GM18858 (cell line): Measurements from ENCODE around the gene CYP4F22.
"Not testable (repeated sequence)": the region's sequence is repeated elsewhere in the genome, so short reads cannot be mapped to it uniquely, and the experiment has no call there.

Experiments
- ATAC-seq: cut with Tn5 transposase; IDR thresholded peaks from one replicate; pipeline ENCODE4 v1.9.1; 2021; ENCODE audit not compliant: unreplicated experiment

The CYP4F22 gene

DNA sequence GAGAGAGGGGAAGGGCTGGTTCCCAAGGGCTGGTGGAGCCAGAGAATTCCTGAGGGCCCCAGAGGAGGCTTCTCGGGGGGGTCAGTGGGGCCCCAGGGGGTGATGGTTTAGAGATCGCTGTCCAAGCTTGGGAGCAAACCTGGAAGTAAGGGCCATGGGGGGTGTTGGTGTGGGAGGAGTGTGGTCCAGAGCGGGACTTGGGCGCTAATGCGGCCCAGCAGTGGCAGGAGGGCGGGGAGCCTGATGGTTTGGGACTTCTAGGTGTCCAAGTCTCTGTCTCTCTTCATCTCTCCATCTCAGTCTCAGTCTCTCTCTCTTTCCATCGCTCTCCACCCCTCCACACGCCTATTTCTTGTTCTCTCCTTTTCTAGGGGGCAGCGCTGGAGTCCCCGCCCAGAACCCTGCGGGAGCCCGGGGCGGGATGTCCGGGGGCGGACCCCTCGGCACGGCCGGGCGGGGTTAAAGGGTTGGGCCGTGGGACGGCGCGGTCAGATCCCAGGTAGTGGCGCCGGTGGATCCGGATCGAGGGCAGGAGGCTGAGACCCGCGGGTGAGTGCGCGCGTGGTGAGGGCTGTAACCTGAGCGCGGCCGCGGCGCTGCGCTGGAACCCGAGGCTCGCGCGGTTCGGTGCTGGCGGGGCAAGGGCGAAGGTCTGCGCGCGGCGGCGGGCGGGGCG, at the start of gene CYP4F22:
Gene CYP4F22 (plus strand): TSS at position 491 of the 676 bp plus-strand sequence. CDS start 16,812 bp downstream, outside the sequence.
- ATAC-seq: no peak

DNA sequence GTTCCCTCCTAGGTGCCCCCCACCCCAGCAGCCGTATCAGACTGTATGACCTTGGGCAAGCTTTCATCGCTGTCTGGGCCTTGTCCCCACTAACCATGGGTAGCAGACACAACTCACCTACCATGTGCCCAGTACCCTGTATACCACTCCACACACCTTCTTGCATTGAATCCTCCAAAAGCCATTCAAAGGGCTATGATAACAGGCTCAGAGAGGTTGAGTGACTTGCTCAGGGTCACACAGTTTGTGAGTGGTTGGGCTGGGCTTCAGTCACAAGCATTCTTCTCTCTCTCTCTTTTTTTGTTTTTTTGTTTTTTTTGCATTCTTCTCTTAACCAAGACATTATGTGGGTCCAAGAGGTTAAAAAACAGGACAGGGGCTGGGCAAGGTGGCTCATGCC, 46.6 kb upstream of the CYP4F22 start:
- ATAC-seq: no peak

DNA sequence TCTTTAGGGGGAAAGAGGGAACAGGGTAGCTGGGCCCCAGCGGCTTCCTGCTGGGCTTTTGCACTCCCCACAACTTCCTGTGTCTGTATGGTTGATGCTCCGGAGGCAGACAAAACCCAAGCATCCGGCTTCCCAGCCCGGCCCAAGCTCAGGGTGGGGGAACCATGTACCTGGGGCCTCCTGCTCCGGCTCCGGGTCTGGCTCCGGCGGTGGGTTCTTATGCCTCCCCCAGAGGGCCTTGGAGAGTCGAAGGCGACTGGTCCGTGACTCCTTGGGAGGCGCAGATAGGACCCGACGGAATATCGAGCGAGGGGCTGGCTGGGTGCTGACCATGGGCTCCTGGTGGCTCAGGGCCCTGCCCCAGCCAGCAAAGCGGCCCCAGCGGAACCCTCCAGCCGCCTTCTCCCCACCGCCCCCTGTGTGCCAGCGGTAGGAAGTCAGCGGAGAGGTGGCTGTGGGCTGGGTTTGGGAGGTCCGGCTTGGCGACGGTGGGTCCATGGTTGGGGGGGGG, 44.4 kb upstream of the CYP4F22 start:
- ATAC-seq: no peak

DNA sequence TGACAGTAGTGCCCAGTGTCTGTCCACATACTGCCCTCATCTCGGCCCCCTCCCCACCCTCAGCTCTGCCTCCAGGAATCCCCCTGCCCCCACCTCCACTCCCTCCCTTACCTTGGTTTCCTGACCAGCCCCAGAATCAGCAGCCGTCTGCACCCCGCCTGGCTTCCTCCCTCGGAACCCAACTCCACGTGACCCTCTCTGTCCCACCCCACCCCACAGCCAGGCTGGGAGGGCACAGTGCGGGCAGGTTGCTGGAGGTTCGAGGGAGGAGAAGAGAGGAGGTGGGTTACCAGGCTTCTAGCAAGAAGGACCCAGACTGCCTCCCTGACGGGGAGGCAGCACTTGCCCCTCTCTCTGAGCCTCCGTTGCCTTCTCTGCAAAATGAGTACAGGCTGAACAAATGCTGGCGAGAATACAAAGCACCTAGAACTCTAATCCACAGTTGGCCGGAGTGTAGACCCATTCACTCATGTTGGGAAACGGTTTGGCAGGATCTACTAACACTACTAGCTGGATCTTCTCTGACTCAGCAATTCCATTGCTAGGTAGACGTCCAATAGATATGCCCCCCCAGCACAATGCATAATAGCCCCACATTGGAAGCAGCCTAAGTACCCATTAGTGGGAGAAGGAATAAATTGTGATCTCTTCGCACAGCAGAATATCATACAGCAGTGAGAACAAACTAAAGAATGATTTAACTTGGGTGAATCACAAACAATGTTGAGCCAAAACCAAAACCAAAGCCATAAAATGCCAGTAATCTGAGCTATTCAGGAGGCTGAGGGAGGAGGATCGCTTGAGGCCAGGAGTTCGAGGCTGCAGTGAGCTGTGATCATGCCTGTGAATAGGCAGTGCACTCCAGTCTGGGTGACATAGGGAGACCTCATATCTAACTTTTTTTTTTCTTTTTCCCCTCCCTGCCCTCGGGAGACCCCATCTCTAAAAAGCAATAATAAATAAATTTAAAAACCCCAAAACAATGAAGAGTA, 43.6 kb upstream of the CYP4F22 start, which contains the start of gene RASAL3:
Gene RASAL3 (minus strand): TSS at position 151 of the 992 bp plus-strand sequence. CDS start 186 bp downstream, outside the sequence.
- ATAC-seq: no peak

DNA sequence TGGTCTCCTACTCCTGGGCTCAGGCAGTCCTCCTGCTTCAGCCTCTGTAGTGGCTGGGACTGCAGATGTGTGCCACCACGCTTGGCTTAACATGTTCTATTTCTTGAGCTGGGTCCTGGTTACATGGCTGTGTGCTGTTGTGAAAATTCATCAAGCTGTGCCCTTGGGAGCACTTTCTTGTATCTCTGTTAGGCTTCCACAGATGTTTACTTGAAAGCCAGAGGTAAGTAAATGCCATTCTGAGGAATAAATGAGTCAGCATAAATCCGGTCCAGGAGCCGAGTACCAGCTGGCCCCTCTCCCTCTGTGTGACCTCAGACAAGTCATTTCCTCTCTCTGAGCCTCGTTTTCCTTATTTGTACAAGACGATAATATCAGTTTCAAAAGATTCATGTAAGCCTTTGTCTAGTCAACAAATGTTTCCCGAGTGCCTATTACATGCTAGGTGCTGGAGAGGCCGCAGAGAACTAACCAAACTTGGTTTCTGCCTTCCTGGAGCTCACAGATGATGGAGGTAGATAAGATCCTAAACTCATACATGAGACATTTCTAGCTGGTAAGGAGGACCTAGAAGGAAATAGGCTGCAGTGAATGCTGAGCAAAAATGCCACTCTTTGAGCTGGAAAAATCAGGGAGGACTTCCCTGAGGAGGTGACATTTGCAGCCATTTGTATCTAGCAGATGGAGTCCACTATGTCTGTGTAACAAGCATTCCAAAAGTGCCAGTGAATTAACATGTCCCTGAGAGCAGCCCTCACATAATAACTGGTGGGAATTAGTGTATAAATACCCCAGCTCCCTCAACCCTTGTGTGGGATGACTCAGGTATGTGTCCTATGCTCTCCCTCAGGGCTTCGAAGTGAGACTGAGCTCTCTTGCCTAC, 41.2 kb upstream of the CYP4F22 start:
- ATAC-seq: no peak

DNA sequence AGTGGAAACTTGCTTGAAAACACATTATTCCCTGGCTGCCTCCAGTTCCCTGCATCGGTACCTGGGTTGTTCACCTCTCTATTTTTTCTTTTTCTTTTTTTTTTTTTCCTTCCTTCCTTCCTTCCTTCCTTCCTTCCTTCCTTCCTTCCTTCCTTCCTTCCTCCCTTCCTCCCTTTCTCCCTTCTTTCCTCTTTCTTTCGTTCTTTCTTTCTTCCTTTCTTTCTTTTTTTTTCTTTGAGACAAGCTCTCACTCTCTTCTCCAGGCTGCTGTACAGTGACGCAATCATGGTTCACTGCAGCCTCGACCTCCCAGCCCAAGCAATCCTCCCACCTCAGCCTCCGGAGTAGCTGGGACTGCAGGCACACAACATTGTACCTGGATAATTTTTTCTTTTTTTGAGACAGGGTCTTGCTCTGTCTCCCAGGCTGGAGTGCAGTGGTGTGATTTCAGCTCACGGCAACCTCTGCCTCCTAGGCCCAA, 40.6 kb upstream of the CYP4F22 start:
- ATAC-seq: no peak

DNA sequence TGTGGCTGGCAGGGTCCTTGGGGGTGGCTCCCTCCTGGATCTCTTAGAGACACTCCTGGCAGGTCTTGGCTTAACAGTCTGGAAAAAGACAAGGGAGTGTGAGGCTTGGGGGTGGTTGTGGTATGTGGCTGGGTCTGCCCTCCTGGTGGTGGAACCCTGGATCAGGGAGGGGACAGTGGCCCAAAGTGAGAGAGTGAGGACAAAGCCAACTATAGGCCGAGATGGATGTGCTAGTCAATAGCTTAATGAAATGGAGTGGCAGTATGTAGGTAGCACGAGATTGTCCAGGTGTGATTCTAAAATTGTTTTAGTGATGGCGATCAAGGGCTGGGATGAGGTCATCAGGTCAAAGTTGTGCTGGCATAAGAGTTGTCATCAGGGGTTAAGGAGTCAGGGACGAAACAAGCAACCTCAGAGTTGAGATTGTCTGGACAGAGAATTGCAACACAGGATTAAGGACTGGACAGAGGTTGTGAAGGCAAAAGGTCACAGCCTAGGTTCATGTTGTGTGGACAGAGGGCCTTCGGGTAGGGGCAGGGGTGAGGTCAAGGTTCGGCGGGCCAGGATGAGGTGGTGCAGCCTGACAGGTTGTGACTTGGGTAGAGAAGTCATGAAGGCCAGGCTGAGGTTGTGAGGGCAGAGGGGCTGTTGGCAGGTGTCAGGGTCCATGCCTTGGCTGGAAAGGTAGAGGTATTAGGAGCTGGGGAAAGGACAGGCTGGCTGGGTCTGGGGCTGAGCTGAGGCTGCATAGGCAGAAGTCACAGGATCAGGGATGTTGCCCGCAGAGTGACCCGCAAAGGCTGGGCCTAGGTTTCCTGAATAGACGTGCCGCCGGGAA, 39.4 kb upstream of the CYP4F22 start:
- no peak for ATAC-seq

DNA sequence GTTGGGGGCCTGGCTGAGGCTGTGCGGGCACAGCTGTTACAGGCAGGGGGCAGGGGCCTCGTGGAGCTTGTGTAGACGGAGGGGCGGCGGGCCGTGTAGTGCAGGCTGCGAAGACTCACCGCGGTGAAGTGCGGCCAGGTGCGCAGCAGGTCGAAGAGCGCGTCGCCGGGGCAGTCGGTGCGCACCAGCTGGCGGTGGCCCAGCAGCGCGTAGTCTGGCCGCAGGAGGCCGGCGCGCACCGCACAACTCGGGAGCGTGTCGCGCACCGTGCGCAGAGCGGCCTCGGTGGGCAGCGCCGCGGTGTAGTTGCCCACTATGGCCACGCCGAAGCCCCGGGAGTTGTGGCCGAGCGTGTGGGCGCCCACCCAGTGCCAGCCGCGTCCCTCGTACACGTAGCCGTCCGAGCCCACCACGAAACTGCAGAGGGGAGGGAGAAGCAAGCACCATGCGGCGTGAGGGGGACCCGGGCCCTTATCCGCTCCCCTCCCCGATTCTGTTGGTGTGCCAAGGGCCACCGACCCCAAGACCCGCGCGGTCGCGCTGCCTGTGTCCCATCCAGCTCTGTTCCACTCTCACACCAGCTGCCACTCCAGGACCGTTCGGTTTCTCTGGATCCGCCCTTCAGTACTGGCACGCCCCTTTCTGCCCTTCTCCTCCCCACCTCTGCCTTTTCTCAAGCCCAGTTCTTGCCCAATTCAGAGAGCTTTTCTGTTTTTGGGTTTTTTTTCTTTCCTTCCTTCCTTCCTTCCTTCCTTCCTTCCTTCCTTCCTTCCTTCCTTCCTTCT, 38.6 kb upstream of the CYP4F22 start:
- no peak for ATAC-seq

DNA sequence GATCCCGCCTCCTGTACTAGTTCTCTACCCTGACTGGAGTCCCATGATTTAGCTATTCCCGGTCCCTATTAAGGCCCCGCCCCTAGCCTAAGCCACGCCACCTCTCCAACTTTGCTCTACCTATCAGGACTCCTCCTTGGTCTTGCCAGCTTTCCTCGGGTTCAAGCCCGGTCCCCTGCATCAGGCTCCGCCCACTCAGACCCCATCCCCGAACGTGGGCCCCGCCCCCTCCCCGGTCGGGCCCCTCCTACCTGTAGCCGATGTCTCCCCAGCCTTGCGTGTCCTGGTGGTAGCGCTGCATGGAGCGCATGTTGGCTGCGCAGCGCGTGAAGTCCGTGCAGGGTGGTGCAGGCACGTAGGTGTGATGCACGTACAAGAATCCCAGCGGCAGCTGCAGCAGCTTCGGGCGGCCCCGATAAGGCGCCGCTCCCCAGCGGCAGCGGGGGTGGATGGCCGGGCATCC, 36.7 kb upstream of the CYP4F22 start:
- ATAC-seq: no peak

DNA sequence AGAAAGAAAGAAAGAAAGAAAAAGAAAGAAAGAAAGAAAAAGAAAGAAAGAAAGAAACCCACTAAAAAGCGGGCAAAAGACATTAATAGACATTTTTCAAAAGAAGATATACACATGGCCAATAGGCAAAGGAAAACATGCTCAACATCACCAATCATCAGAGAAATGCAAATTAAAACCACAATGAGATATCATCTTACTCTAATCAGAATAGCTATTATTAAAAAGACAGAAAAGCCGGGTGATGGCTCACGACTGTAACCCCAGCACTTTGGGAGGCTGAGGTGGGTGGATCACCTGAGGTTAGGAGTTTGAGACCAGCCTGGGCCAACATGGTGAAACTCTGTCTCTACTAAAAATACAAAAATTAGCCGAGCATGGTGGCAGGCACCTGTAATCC, 34.5 kb upstream of the CYP4F22 start:
- ATAC-seq: not testable (repeated sequence)

DNA sequence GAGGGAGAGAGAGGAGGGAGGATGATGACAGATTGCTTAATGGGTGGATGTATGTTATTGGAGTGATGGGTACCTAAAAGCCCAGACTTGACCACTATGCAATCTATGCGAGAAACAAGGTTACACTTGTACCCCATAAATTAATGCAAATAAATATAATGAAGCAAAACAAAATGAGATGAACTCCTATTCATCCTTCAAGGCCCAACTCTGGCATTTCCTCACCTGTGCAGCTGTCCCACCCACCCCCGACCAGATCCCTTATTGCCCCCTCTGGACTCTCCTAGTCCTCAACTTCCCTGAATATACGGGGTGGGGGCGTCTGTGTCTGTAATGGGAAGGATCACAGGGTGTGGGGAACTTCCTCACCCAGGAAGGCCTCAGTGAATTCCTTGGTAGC, 33.2 kb upstream of the CYP4F22 start:
- no peak for ATAC-seq

DNA sequence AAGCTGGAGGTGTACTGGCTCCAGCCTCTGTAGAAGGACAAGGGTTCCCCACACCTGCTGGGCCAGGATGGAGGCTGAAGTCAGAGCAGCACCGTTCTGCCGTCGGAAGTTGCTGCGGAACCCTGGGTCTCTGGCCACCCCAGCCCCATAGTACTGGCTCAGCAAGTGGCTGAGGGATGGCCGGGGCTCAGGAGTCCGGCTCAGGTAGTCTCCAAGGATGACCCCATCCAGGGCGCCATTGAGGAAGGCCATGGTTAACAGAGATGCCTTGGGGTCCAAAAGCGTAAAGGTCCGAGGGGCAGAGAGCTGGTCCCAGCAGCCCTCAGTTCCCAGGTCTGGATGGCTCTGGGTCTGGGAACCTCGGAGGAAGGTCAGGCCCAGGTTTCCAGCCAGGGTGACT, 32.7 kb upstream of the CYP4F22 start:
- no peak for ATAC-seq

DNA sequence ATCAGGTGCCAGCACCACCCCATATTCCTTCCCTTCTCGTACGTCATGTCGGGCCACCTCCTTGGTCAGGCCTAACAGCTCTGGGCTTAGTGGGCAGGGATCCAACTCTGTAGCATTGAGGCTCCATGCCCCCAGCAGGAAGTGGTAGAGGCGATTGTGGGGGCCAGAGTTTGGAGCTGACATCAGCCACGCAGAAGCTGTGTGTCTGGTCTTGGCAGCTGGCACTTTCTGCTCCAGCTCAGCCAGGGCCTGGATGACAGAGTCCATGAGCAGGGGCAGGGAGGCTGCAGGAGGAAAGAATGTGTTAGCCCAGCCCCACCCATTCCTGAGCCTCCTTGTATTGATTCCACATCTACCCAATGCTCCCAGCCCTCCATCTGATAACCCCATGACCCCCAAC, 32.0 kb upstream of the CYP4F22 start:
- ATAC-seq: no peak

DNA sequence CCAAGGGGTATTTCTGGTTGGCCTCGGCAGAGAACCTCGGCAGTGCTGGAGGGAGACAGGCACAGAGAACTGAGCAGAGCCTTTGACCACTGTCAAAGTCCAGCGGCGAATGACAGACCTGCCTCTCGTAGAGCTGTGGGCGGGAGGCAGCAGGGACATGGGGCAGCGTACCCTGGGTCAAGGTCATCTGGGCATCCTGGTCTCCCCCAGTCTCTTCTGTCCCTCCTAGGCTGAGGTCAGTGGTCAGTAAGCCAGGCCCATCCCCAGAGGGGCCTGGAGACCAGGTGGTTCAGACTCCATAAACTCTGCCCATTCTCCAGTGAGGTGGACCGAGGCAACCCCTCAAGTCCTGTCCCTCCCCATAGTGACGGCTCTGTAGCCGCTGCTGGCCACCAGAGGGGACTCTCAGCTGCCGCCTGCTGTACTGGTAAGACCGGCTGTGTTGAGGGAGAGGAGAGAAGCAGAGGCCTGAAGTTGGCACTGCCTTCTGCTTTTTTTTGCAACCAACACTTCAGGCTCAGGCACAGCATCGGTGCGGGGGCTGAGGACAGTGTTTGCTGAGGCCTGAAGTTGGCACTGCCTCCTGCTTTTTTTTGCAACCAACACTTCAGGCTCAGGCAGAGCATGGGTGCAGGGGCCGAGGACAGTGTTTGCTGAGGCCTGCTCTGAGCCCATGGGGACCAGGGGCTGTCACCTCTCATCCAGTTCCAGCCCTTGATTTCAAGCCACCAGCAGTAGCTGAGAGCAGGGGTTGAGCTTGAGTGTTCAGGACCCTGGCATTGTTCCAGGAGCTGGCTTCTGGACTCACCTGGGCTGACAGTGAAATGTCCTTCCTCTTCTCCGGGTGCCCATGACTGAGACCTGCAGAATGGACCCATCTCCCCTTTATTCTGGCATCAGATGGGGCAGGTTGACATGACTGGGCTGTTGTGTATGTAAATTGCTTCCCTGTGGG, 28.7 kb upstream of the CYP4F22 start, which contains the start of gene PGLYRP2:
Gene PGLYRP2 (minus strand): TSS at position 111 of the 955 bp plus-strand sequence. CDS start 130 bp downstream, outside the sequence.
- no peak for ATAC-seq

DNA sequence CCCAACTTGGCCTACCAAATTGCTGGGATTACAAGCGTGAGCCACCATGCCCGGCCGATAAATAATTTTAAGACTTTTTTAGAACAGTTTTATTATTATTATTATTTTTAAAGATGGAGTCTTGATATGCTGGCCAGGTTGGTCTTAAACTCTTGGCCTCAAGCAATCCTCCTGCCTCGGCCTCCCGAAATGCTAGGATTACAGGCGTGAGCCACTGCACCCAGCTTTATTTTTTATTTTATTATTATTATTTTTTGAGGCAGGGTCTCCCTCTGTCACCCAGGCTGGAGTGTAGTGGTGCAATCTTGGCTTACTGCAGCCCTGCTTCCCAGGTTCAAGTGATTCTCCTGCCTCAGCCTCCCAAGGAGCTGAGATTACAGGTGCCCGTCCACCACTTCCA, 27.3 kb upstream of the CYP4F22 start:
- not testable (repeated sequence) for ATAC-seq

DNA sequence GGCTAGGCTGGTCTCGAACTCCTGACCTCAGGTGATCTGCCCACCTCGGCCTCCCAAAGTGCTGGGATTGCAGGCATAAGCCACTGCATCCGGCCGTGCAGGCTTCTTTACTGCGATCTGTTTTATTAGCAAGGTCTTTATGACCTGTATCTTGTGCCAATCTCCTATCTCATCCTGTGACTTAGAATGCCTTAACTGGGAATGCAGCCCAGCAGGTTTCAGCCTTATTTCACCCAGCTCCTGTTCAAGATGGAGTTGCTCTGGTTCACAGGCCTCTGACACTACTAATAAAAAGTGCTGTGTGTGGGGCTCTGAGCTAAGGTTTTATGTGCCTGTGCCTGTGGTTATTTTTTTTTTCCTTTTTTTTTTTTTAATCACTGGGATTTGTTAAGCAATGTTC, 22.6 kb upstream of the CYP4F22 start:
- ATAC-seq: not testable (repeated sequence)

DNA sequence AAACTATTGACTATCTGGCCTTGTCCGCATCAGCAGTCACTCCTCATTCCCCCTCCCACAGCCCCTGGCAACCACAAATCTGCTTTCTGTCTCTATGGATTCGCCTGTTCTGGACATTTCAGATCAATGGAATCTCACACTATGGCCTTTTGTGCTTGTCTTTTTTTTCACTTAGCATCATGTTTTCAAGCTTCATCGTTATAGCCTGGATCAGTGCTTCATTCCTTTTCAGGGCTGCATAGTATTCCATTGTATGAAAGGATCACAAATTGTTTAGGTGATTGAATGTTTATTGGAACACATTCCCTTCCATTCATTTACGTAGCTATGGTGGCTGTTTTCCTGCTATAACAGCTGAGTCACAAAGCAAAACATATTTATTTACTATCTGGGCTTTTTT, 21.3 kb upstream of the CYP4F22 start:
- ATAC-seq: no peak
